Ramos (cell line): Measurements from ENCODE around the gene G6PD.

Experiments used
- in situ Hi-C: fragments of 300-500 bp; cut with MboI; formaldehyde crosslinking; loops from one replicate; pipeline ENCODE4 v1.14.3; 2022; ENCODE audit warnings: low sequenced_read_pairs; ENCODE audit not compliant: unreplicated experiment

The G6PD gene

DNA sequence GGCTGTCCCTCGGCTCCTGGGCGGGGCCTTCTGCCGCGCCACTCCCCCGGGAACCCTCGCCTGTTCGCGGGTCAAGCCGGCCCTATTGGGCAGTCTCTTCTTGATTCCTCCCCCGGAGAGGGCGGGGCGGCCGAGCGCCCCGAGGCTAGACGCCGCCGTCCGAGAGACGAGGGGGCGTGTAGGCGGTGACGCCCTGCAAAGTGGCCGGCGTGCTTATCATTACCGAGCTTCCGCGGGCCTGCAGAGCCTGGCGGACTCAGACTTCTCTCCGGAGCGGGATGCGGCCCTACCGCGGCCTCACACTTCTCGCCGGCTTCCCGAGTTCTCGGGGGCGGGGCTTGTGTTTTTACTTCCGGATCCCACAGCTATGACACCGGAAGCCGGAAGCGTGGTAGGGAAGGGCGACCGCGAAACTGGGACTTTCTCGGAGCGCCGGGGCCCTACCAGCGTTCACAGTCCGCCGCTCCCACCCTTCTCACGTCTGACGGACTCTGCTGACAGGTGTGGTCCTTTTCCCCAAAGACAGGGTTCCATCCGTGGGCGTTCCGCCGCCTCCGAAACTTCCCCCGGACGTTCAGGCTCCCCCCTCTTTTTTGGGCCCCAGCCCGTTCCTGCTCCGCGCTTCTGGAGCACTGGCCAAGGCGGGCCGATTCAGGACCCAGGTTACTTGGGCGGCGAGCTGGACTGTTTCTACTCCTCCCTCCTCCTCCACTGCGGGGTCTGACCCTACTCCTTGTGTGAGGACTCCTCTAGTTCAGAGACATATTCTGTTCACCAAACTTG is 790 bp upstream of the G6PD start, which contains the start of gene IKBKG:
TSS of gene IKBKG (plus strand) at position 376 of the 783 bp plus-strand sequence. CDS start 4,383 bp downstream, outside the sequence.
- in situ Hi-C loops: loop anchor here (25.0 kb wide), 2 partner anchors 135 to 810 kb away; partner anchors contain the start of genes DNASE1L1 and TAFAZZIN

DNA sequence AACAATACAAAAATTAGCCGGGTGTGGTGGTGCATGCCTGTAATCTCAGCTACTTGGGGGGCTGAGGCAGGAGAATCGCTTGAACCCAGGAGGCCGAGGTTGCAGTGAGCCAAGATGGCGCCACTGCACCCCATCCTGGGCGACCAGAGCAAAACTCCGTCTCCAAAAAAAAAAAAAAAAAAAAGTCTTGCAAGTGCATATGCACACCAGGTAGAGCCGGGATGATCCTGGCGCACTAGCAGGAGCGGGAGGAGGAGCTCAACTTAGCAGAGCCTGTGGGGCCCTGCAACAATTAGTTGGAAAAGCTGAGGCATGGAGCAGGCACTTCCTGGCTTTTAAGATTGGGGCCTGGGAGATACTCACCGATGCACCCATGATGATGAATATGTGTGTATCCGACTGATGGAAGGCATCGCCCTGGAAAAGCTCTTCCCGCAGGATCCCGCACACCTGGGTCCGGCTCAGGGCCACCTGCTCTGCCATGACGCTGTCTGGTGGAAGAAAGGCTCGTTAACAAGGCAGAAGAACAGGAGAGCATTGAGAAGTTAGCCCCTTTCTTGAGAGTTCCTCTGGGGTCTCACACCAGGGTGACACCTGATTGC is 872 bp downstream of the G6PD start:
- in situ Hi-C loops: loop anchor here (25.0 kb wide), 2 partner anchors 133 to 808 kb away; partner anchors contain the start of genes DNASE1L1 and TAFAZZIN

DNA sequence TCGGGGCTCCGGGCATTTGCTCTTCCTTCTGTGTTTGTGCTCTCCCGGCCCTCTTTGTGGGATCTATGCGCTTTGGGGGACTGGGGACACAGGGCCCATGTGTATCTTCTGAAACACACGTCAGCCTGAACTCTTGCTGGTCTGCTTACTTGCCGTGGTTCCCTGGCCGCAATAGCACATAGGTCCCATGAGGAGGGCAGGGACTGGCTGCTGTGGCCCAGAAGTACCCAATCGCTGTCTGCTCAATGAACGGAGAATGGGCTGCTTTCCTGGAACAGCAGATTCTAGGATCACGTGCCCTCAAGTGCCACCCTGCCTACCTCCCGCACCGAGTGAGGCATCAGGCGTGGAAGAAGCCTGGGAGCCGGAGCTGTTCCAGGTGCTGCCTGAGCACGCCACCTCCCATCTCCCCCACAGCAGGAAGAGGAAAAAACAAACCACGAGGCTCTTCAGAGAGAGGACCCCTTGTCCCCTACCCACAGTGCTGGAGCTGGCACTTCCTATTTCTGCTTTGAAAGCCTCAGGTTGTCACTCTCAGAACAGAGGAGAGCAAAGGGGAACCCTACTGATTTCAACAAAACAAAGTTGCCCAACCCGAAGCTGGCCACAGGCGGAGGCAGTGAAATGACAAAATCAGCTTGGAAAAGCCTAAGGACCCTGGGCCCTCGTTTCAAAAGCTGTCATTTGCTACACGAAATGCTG is 3.8 kb downstream of the G6PD start:
- in situ Hi-C loops: loop anchor here (25.0 kb wide), 2 partner anchors 131 to 806 kb away; partner anchors contain the start of genes DNASE1L1 and TAFAZZIN

DNA sequence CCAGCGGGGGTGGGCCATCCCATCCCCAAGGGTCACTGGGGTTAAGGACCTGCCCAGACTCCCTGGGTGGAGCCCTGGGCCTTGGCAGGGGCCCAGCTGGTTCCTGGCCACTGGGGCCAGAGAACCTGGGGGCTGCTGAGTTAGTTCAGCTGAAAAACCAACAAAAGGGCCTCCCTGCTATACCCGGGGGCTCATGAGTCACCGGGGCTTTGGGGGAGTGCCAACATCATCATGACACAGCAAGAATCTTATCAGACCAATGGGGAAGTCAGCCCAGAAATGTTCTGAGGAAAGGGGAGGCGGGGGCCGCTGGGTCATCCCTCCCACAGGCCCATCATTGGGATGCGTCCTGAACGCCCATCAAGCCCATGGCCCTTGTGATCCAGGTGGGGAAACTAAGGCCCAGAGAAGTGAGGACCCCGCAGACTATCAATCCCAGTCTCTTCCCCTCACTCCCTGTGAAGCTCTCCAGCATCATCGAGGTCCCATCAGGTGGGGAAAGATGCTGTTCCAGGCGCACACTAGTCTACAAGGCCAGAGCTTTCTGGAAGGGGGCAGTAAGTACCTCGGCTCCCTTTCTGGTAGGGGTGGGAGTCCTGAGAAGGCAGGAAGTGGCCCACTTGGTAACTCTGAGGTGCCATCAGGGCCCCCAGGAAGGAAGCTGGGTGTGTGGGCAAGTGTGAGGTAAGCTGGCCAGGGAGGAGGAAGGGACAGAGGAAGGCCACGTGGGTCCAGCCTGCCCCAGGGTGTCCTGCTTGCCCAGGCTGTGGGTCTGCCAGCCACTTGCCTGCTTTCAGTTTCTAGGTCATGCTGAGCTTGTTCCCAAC is 4.5 kb downstream of the G6PD start:
- in situ Hi-C loops: loop anchor here (25.0 kb wide), 2 partner anchors 130 to 805 kb away; partner anchors contain the start of genes DNASE1L1 and TAFAZZIN

DNA sequence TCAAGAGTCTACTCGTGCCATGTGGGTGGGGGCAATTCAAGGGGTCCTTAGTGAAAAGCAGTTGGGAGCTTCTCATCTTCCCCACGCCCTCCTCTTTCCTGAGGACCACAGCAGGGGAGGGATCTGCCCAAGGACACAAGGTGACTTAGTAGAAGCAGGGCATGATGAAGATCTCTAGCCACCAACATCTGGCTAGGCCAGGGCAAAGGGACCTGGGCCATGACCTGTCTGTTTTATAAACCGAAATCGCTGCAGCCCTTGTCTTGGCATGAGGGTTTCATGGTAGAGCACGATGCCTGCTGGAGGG is 5.1 kb downstream of the G6PD start:
- in situ Hi-C loops: loop anchor here (25.0 kb wide), 2 partner anchors 129 to 804 kb away; partner anchors contain the start of genes DNASE1L1 and TAFAZZIN

DNA sequence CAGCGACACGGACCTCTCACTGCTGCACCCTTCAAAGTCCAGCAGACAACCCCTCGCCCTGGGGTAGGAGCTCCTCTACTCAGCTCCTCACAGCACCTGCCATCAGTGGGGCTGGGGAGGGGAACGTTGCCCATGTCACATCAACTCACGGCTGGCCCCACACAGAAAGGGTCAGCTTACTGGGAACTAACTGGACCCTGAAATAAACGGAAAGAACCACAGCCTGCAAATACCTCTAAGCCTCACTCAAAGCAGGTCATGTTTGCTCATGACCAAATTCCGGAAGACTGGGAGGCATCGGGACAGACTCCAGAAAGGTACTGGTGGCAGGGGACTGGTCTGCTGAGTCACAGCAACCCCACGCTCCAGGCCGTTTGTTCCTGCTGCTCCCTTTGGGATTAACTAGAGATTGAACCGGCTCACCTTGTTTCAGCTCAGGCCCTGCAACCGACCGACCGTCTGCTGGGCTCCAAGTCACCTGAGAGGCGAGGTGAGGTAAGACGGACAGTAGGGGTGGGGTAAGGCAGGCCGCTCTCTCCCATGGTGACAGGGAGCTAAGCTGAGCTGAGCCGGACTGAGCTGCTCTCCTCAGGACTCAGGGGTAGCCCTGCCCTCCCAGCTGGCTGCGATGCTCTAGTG is 5.6 kb downstream of the G6PD start:
- in situ Hi-C loops: loop anchor here (25.0 kb wide), 2 partner anchors 129 to 804 kb away; partner anchors contain the start of genes DNASE1L1 and TAFAZZIN

DNA sequence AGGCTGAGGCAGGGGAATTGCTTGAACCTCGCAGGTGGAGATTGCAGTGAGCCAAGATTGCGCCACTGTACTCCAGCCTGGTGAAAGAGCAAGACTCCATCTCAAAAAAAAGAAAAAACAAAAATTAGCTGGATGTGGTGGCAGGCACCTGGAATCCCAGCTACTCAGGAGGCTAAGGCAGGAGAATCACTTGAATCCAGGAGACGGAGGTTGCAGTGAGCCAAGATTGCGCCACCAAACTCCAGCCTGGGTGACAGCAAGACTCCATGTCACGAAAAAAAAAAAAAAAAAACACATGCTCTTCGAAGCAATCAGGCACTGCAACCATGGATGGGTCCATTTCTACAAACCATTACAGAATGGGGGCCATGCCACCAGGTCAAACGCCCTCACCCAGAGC is 6.3 kb downstream of the G6PD start:
- in situ Hi-C loops: loop anchor here (25.0 kb wide), 2 partner anchors 128 to 803 kb away; partner anchors contain the start of genes DNASE1L1 and TAFAZZIN

DNA sequence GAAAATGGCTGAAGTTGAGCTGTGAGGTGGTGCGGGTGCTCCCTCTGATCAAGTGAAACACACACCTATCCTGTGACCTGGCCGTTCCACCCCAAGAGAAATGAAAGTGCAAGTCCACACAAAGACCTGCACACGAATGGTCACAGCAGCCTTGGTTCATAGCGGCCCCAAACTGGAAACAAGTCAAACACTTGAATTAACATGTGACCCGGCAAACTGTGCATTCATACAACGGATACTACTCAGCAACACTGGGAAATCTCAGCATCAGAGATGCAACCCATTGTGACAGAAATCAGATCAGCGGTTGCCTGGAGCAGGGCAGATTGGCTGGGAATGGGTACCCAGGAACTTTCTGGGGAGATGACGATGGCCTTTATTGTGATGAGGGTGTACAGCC is 7.6 kb downstream of the G6PD start:
- in situ Hi-C loops: loop anchor here (25.0 kb wide), 2 partner anchors 127 to 802 kb away; partner anchors contain the start of genes DNASE1L1 and TAFAZZIN

DNA sequence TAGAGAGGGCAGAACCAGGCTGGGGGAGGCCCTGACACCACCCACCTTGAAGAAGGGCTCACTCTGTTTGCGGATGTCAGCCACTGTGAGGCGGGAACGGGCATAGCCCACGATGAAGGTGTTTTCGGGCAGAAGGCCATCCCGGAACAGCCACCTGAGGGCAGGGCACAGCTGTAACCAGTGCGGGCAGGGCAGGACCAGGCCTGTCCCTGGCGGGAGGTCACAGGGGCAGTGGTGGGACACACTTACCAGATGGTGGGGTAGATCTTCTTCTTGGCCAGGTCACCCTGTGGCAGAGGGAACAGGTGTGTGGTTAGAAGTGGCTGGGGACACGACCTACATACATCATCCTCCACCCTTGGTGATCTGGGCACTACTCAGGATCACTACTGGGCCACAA is 10.8 kb downstream of the G6PD start:
- in situ Hi-C loops: loop anchor here (25.0 kb wide), 2 partner anchors 124 to 799 kb away; partner anchors contain the start of genes DNASE1L1 and TAFAZZIN

DNA sequence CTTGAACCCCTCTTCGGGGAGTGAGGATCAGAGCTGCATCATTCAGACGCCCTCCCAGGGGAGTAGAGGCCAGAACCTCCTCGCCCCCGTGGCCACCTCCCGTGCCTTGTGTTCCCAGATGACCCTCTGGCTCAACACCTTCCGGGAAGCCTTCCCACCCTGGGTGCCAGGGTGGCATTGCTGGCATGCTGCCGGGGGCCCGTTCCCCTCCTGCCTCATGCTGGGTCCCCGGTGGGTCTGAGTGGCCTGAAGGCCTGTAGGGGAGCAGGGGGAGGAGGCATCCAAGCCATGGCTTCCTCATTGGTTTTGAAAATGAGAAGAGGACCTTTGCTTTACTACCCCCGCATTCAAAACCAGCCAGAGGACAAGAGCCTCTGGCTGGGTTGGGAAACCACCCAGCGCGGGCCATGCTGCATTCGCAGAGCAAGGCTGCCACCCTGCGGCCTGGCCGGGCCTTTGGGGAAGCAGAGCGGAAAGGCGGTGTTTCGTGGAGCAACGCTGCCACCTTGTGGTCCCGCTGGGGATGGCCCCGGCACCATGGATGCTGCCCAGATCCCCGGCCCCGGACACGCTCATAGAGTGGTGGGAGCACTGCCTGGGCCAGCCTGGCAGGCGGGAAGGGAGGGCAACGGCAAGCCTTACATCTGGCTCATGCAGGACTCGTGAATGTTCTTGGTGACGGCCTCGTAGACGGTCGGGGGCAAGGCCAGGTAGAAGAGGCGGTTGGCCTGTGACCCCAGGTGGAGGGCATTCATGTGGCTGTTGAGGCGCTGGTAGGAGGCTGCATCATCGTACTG is 11.9 kb downstream of the G6PD start:
- in situ Hi-C loops: loop anchor here (25.0 kb wide), 2 partner anchors 122 to 797 kb away; partner anchors contain the start of genes DNASE1L1 and TAFAZZIN

DNA sequence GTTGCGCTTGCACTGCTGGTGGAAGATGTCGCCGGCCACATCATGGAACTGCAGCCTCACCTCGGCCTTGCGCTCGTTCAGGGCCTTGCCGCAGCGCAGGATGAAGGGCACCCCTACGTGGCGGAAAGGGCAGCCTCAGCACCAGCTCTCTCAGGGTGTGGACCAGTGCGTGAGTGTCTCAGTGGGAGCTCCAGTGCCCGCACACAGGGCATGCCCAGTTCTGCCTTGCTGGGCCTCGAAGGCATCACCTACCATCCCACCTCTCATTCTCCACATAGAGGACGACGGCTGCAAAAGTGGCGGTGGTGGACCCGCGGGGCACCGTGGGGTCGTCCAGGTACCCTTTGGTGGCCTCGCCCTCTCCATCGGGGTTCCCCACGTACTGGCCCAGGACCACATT is 14.0 kb downstream of the G6PD start:
- in situ Hi-C loops: loop anchor here (25.0 kb wide), 2 partner anchors 120 to 795 kb away; partner anchors contain the start of genes DNASE1L1 and TAFAZZIN

DNA sequence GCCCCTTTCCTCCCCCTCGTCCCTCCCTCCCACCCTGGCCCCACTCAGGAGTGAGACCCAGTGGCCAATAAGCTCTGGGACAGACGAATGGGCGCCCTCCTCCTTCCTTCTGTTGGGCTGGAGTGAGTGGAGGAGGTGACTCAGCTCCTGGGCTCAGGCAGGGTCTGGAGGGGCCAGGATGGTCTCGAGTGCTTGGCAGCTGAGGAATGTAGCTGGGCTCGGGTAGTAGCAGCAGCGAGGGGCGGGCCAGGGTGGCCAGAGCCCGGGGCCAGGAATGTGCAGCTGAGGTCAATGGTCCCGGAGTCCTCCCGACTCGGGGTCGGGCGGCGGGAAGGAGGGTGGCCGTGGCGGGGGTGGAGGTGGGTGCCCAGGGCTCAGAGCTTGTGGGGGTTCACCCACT is 15.0 kb downstream of the G6PD start:
- in situ Hi-C loops: loop anchor here (25.0 kb wide), 2 partner anchors 119 to 794 kb away; partner anchors contain the start of genes DNASE1L1 and TAFAZZIN

DNA sequence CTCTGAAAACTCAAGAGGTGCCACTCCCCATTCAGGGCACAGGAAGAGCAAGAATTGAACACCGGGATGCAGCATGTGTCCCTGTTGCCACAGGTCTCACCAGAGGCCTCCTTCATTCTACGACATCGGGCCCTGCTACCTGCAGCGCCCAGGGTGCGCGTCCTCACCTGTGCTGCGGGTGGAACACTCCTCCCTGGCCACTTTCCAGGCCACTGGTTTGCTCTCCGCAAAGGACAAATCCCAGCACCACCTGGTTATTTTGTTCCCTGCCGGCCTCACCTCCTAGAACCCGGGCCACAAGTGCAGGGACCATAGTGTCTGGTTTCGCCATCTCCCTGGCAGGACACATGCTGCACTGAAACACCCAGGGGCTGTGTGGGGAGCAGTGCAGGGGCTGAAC is 16.4 kb downstream of the G6PD start:
- in situ Hi-C loops: loop anchor here (25.0 kb wide), 2 partner anchors 118 to 793 kb away; partner anchors contain the start of genes DNASE1L1 and TAFAZZIN

DNA sequence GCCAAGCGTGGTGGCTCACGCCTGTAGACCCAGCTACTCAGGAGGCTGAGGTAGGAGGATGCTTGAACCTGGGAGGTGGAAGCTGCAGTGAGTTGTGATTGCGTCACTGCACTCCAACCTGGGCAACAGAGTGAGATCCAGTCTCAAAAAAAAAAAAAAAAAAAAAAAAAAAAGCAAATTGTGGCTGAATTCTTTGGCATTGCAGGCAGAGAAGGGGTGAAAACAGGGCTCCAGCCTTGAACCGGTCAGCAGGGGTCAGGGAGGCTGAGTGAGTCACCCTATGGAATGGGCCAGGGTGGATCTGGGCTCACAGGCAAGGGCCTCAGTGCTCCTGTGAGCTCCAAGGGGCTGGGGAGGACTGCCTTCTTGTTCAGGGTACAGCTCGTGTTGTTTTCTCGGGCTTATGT is 17.4 kb downstream of the G6PD start:
- in situ Hi-C loops: loop anchor here (25.0 kb wide), 2 partner anchors 117 to 792 kb away; partner anchors contain the start of genes DNASE1L1 and TAFAZZIN

DNA sequence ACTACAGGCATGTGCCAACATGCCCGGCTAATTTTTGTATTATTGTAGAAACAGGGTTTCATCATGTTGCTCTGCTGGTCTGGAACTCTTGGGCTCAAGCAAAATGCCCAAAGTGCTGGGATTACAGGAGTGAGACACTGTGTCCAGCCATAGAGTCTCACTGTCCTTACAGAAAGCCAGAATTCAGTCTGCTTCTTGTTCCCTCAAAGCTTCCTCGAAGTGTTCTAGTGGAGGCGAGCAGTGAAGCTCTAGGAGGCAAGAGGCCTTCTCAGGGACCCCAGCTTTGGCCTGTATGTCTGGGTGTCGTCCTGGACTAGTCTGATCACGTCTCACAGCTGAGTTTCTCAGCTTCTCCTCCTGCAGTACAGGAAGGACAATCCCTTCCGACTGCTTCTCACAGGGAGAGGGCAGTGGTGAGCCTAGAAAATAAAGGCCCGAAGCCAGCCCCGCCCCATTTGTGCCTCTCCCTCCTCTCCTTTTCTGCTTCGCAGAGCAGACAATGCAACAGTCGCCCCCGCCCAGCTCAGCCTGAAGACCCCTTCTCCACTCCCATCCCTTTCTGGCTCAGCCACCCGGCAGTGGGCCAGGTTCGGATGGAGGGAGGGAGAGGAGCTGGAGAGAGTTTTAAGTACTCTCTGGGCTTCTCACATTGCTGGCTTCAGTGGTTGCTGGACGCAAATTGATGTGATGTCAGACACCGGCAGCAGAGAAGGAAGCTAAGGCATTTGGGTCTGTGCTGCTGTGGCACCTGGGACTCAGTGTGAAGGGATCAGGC is 19.6 kb downstream of the G6PD start:
- in situ Hi-C loops: loop anchor here (25.0 kb wide), 2 partner anchors 115 to 790 kb away; partner anchors contain the start of genes DNASE1L1 and TAFAZZIN

DNA sequence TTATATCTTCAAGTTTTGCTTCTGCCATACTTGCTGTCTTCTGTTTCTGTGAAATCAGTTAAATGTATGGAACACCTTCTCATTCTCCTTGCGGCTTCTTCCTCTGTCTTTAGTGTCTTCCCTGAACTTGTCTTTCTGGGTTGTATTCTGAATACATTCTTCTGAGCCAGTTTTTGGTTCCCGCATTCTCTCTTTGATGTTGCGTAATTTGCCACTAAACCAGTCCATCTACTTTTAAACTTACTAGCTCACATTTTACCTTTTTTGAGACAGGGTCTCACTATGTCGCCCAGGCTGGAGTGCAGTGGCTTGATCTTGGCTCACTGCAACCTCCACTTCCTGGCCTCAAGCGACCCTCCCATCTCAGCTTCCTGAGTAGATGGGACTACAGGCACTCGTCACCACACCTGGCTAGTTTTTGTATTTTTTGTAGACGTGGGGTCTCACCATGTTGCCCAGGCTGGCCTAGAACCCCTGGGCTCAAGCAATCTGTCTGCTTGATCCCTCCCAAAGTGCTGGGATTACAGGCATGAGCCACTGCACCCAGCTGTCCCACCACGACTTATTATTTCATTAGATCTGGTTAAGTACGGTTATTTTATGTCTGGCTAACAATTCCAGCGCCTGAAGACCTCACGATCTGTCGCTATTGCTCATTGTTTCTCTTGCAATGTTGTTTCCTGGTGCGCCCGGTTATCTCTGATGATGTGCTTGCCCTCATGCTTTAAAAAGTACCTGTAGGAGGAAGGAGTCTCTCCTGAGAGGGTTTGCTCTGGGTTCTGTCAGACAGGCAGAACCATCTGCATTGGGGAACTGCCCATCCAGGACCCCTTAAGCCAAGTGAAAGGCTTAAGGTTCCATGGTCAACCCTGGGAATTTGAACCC is 20.8 kb downstream of the G6PD start:
- in situ Hi-C loops: loop anchor here (25.0 kb wide), 2 partner anchors 114 to 789 kb away; partner anchors contain the start of genes DNASE1L1 and TAFAZZIN
